SK-N-SH (cell line): ENCODE measurements around the gene ERN1.

Experiments
- CTCF ChIP-seq: fragments of 200-600 bp; sonication (generic); IDR thresholded peaks from 2 replicates; pipeline ENCODE4 v1.6.1; 2017; ENCODE audit warnings: antibody characterized with exemption, mild to moderate bottlenecking, moderate library complexity
- FOXM1 ChIP-seq: IDR thresholded peaks from 2 replicates; pipeline ENCODE4 v1.4.0; 2012; ENCODE audit warnings: low read depth, mild to moderate bottlenecking
- GABPA ChIP-seq: IDR thresholded peaks from 2 replicates; pipeline ENCODE4 v1.4.0; 2012; ENCODE audit warnings: low read depth, mild to moderate bottlenecking
- NRF1 ChIP-seq: IDR thresholded peaks from 2 replicates; pipeline ENCODE4 v1.6.1; 2012; ENCODE audit warnings: low read depth, mild to moderate bottlenecking, low read length
- REST ChIP-seq: IDR thresholded peaks from 2 replicates; pipeline ENCODE4 v1.6.1; 2012; ENCODE audit warnings: mild to moderate bottlenecking, low read depth, low read length, moderate library complexity
- SIN3A ChIP-seq: IDR thresholded peaks from 2 replicates; pipeline ENCODE4 v1.6.1; 2012; ENCODE audit warnings: low read depth, mild to moderate bottlenecking, low read length, moderate library complexity, borderline replicate concordance

GRCh38 chr17:64008346-64008745, 121.6 kb downstream of the ERN1 start:
- TF ChIP-seq NRF1: no peak
- TF ChIP-seq GABPA: no peak
- TF ChIP-seq REST: no peak
- TF ChIP-seq SIN3A: no peak
- no peak for TF ChIP-seq CTCF
- TF ChIP-seq FOXM1: no peak
